GM20000 (cell line): Measurements from ENCODE around the gene RBMS3.

Source experiments
- DNase-seq: peaks from one replicate; pipeline ENCODE4 v3.0.0; 2012; ENCODE audit warnings: low spot score
- TF ChIP-seq, protein P1 (sequence below): IDR thresholded peaks from 2 replicates; pipeline ENCODE4 v1.5.1; 2012; ENCODE audit warnings: mild to moderate bottlenecking, control low read depth; ENCODE audit errors: extremely low read depth, missing control alignments

Gene RBMS3

DNA sequence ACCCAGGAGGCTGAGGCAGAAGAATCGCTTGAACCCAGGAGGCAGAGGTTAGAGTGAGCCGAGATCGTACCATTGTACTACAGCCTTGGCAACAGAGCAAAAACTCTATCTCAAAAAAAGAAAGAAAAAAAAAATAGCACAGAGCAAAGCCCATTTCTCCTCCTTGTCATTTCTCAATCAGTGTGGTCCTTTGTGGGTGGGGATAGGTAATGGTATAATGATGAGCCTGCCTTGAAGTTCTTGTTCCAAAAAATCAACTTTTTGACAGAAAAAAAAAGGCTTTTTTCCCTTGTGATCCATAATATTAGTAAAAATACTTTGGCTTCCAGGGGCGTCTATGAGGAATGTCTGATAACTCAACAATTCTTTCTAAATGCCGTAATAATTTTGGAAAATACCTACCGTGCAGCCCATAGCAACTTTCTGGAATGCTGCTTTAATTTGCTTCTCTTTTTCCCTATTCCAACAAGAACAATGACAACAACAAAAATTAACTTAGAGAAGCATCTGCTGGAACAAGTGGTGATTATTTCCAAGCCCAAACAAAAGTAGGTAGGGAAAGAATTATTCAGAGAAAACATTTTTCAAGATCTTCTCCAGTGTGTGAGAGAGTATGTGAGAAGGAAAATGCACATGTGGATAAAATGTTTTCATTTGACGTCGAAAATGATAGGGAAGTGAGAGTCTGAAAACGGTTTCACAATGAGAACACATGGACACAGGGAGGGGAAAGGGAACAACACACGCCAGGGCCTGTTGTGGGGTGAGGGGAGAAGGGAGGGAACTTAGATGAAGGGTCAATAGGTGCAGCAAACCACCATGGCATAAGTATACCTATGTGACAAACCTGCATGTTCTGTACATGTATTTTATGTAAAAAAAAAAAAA lies 337.8 kb downstream of the RBMS3 start:
- TF ChIP-seq, protein P1, sequence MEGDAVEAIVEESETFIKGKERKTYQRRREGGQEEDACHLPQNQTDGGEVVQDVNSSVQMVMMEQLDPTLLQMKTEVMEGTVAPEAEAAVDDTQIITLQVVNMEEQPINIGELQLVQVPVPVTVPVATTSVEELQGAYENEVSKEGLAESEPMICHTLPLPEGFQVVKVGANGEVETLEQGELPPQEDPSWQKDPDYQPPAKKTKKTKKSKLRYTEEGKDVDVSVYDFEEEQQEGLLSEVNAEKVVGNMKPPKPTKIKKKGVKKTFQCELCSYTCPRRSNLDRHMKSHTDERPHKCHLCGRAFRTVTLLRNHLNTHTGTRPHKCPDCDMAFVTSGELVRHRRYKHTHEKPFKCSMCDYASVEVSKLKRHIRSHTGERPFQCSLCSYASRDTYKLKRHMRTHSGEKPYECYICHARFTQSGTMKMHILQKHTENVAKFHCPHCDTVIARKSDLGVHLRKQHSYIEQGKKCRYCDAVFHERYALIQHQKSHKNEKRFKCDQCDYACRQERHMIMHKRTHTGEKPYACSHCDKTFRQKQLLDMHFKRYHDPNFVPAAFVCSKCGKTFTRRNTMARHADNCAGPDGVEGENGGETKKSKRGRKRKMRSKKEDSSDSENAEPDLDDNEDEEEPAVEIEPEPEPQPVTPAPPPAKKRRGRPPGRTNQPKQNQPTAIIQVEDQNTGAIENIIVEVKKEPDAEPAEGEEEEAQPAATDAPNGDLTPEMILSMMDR, result no peak
- DNase-seq, result no peak

DNA sequence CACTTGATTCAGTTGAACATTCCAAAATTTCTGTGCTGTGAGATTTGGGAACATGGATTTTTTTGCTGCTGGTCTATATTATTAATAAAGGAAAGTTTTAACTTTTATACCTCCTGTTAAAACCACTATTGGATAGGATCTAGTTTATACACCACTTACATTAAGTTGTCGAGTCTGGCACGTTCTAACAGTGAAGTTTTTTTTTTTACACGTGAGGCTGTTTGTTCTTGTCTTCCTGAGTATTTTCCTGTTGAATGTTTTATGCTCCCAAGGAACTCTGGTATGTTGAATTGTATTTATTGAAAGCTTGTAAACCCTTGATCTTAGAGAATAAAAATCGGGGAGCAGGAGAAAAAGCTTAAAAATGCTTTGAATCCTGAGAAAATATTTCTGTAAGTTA lies 338.8 kb downstream of the RBMS3 start:
- TF ChIP-seq, protein P1, result no peak
- no peak for DNase-seq

DNA sequence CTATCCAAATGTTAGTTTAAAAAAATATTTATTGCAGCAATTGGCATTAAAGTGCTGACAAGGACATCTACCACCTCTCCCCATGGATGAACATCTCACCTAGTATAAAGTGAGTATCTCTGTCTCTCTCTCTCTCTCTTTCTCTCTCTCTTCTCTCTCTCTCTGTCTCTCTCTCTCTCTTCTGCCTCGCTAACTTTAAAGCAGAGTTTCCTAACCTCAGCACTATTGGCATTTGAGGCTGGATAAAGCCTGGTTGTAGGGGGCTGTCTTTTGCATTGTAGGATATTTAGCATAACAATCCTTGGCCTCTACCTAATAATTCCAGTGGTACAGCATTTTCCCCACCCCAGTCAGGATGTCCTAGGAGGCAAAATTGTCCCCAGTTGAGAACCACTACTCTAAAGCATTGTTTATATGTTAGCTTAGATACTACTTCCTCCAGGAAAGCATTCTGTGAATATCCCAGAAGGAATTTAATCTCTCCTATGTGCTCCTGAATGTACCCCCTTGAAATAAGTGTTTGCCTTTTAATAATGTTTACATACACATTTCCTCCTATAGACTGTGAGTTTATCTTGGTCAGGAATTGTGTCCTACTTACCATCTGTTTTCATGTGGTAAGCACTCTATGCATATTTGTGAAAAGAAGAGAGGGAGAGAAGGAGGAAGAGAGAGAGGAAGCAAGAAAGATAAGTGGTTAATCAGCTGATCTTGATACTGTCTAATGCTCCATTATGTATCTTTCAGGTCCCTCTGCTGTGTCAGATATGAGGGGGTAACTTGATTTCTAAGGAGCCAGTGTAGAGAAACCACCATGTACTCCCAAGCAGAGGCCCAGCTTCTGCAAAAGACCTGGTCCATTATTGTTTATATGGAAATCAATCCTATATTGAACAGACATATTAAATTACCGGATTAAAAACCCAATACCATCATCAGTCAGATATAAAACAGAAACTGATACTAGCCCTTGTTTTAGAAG lies 346.6 kb downstream of the RBMS3 start:
- TF ChIP-seq, protein P1, result no peak
- no peak for DNase-seq

DNA sequence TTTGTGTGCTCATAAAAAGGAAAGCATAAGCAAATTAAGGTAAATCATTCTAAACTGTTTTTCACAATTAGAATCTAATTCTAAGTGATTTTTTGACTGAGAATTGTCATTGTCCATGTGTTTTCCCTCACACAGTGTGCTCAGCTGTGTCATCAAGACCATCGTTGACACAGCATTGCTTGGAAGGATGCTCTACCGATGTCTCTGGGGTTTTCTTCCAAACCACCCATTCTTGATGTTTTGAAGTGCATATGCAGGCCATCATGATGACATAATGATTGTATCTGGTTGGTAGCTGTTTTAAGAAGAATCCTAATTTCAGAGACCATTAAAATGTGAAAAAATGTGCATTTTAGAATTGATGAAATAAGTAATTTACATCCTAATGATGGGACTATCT lies 347.9 kb downstream of the RBMS3 start:
- TF ChIP-seq, protein P1, result no peak
- DNase-seq, result no peak

DNA sequence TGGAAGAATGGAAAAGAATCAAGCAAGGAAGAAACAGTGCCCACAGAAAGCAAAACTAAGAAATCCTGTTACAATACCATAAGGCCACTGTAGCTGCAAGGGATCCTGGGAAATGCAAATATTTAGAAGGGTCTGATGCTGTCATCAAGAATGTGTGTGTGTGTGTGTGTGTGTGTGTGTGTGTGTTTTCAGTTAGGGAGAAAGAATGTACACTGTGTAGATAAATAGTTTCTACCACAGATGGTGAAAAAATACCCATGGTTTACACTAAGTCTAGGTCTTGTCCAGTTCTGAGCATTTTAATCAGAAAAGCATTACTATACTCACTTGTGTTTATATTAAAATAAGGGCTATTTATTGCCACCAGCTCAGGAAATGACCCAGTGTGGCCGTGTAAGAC lies 355.0 kb downstream of the RBMS3 start:
- TF ChIP-seq, protein P1, result no peak
- DNase-seq, result no peak

DNA sequence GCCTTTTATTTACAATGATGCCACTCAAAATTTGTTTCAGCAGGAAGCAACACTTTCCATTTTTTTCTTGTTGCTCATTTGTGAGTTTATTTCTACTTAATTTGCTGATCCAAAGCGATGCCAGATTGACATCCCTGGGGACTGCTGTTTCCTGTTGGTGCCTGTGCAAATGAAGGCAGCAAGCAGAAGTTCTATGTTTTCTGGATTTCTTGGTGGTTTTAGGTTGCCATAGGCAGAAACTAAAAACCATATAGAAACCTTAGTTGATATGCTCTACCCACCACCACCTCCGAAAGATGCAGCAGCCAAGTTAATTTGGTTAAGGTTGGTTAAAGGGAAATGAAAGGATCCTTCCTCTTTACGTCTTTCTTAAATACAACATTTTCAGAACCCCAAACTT lies 356.2 kb downstream of the RBMS3 start:
- no peak for DNase-seq
- TF ChIP-seq, protein P1, result no peak

DNA sequence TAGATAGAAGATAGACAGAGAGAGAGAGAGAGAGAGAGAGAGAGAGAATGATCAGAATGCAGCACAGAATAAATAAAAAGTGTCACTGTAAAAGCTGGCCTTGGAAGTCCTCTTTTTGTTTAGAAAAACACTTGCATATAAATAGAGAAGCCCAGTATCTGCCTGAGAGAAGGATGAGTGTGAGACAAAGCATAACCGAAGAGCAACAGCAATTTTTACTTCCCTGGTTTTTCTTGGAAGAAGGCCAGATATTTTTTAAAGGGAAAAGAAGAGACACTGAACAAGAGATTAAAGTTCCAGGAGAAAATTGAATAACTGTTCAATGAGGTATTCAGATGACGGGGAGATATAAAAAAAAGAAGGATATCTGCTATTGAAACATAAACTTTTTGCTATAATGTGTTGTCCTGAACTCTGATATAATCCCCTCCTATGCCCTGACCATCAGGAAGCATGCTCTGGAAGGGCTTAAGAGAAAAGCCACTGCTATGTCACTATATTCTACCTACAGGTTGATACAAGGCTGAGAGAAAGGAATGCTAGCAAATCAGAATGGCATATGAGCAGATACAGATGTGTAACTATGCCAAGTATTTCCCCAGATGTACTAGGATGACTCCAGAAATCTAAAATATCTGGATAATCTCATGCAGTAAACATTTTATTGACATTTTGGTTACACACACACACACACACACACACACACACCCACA lies 358.9 kb downstream of the RBMS3 start:
- TF ChIP-seq, protein P1, result no peak
- no peak for DNase-seq
